ENCODE measurements around the gene GRIN2D. TPM values are rescaled to one million over a fixed set of nuclear protein-coding genes. Genes with fewer than 3 reads are reported as not detected.
A peak's percentile ranks its signal among the peaks of the same experiment; 100 is the strongest.

Gene GRIN2D
- 2.2 TPM for polyA plus RNA-seq (2013, experiment 1 of 2)
- polyA plus RNA-seq (2013, experiment 2 of 2) = 2.1 TPM

- Histone ChIP-seq H3K4ac (ENCODE audit: low read depth, low read length) (no peak within 1 kb of the TSS), H3K4me1 (ENCODE audit: control insufficient read depth, low read depth, low read length) (peaks cover 4% of the 10 kb centered on the region), H3K56ac (ENCODE audit: low read length) (peak within 1 kb of the TSS; percentile 87), H2BK120ac (ENCODE audit: low read depth, low read length) (no peak within 1 kb of the TSS), H3K36me3 (ENCODE audit: control insufficient read depth, insufficient read depth, low read length) (peaks cover 3% of the 10 kb centered on the region), H3K9ac (ENCODE audit: low read length) (peak within 1 kb of the TSS; percentile 66), H3K4me2 (ENCODE audit: low read length) (peak within 1 kb of the TSS; percentile 45), H4K5ac (ENCODE audit: low read length) (no peak within 1 kb of the TSS), H4K8ac (ENCODE audit: low read depth, low read length) (no peak within 1 kb of the TSS), H3K18ac (ENCODE audit: low read length) (no peak within 1 kb of the TSS), H3K27me3 (ENCODE audit: insufficient read depth, low read length, poor library complexity) (peaks cover 15% of the 10 kb centered on the region), H3K23ac (ENCODE audit: low read length) (peak within 1 kb of the TSS; percentile 57), H3K79me1 (ENCODE audit: low read length) (peaks cover 5% of the 10 kb centered on the region), H2BK5ac (ENCODE audit: low read length) (no peak within 1 kb of the TSS), H3K79me2 (ENCODE audit: control insufficient read depth, insufficient read depth, low read length) (peaks cover 11% of the 10 kb centered on the region), H2AK5ac (ENCODE audit: low read length) (no peak within 1 kb of the TSS), H3K4me3 (ENCODE audit: low read length) (no peak within 1 kb of the TSS), H2BK15ac (replicated peaks; ENCODE audit: low read depth) (no peak within 1 kb of the TSS), H3K27ac (ENCODE audit: low read depth, low read length) (no peak within 1 kb of the TSS)
- WGBS (ENCODE audit: extremely low coverage, insufficient coverage, low lambda C conversion rate) = no CpG with 5 or more reads among the region's 40 CpGs
- DNase-seq = peak; percentile 78
Observed at GRCh38 chr19:48393559-48394330, at the start of gene GRIN2D. Gene GRIN2D, plus strand, starts transcription at chr19:48393668. Its CDS starts 4,725 bp downstream, at chr19:48398393.

- H3K27me3 ChIP-seq (ENCODE audit: insufficient read depth, low read length, poor library complexity) = no peaks in the 10 kb centered on the region
- no peak overlapping the region for H3K18ac ChIP-seq (ENCODE audit: low read length)
- no peaks in the 10 kb centered on the region for H3K36me3 ChIP-seq (ENCODE audit: control insufficient read depth, insufficient read depth, low read length)
- no peak overlapping the region for H3K23ac ChIP-seq (ENCODE audit: low read length)
- no peak overlapping the region for H2BK15ac ChIP-seq (replicated peaks; ENCODE audit: low read depth)
- H3K79me2 ChIP-seq (ENCODE audit: control insufficient read depth, insufficient read depth, low read length) = no peaks in the 10 kb centered on the region
- H3K4me1 ChIP-seq (ENCODE audit: control insufficient read depth, low read depth, low read length) = no peaks in the 10 kb centered on the region
- no peak overlapping the region for H3K27ac ChIP-seq (ENCODE audit: low read depth, low read length)
- no peak overlapping the region for H4K8ac ChIP-seq (ENCODE audit: low read depth, low read length)
- no peak overlapping the region for H3K4ac ChIP-seq (ENCODE audit: low read depth, low read length)
- no peak overlapping the region for H4K5ac ChIP-seq (ENCODE audit: low read length)
- H2AK5ac ChIP-seq (ENCODE audit: low read length) = no peak overlapping the region
- WGBS (ENCODE audit: extremely low coverage, insufficient coverage, low lambda C conversion rate) = no CpG with 5 or more reads among the region's 6 CpGs
- H2BK5ac ChIP-seq (ENCODE audit: low read length) = no peak overlapping the region
- H2BK120ac ChIP-seq (ENCODE audit: low read depth, low read length) = no peak overlapping the region
- DNase-seq = no peak
- H3K56ac ChIP-seq (ENCODE audit: low read length) = no peak overlapping the region
- H3K79me1 ChIP-seq (ENCODE audit: low read length) = no peaks in the 10 kb centered on the region
- no peak overlapping the region for H3K9ac ChIP-seq (ENCODE audit: low read length)
- H3K4me3 ChIP-seq (ENCODE audit: low read length) = no peak overlapping the region
- H3K4me2 ChIP-seq (ENCODE audit: low read length) = no peak overlapping the region
Observed at GRCh38 chr19:48344892-48345291, 48.6 kb upstream of the GRIN2D start.

GRCh38 chr19:48346191-48346590 is 47.3 kb upstream of the GRIN2D start:
- Histone ChIP-seq H2AK5ac (ENCODE audit: low read length) (no peak overlapping the region), H3K27ac (ENCODE audit: low read depth, low read length) (no peak overlapping the region), H3K79me2 (ENCODE audit: control insufficient read depth, insufficient read depth, low read length) (no peaks in the 10 kb centered on the region), H3K4me1 (ENCODE audit: control insufficient read depth, low read depth, low read length) (no peaks in the 10 kb centered on the region), H3K4ac (ENCODE audit: low read depth, low read length) (no peak overlapping the region), H3K79me1 (ENCODE audit: low read length) (no peaks in the 10 kb centered on the region), H4K5ac (ENCODE audit: low read length) (no peak overlapping the region), H3K27me3 (ENCODE audit: insufficient read depth, low read length, poor library complexity) (no peaks in the 10 kb centered on the region), H3K4me2 (ENCODE audit: low read length) (no peak overlapping the region), H3K36me3 (ENCODE audit: control insufficient read depth, insufficient read depth, low read length) (no peaks in the 10 kb centered on the region), H2BK120ac (ENCODE audit: low read depth, low read length) (no peak overlapping the region), H3K9ac (ENCODE audit: low read length) (no peak overlapping the region), H2BK5ac (ENCODE audit: low read length) (no peak overlapping the region), H3K23ac (ENCODE audit: low read length) (no peak overlapping the region), H3K4me3 (ENCODE audit: low read length) (no peak overlapping the region), H4K8ac (ENCODE audit: low read depth, low read length) (no peak overlapping the region), H3K18ac (ENCODE audit: low read length) (no peak overlapping the region), H3K56ac (ENCODE audit: low read length) (no peak overlapping the region), H2BK15ac (replicated peaks; ENCODE audit: low read depth) (no peak overlapping the region)
- DNase-seq = no peak
- no CpG with 5 or more reads among the region's 2 CpGs for WGBS (ENCODE audit: extremely low coverage, insufficient coverage, low lambda C conversion rate)

GRCh38 chr19:48348045-48348444 is 45.4 kb upstream of the GRIN2D start:
- no peak overlapping the region for H3K4ac ChIP-seq (ENCODE audit: low read depth, low read length)
- H2BK15ac ChIP-seq (replicated peaks; ENCODE audit: low read depth) = no peak overlapping the region
- H3K4me2 ChIP-seq (ENCODE audit: low read length) = no peak overlapping the region
- H3K18ac ChIP-seq (ENCODE audit: low read length) = no peak overlapping the region
- H3K9ac ChIP-seq (ENCODE audit: low read length) = no peak overlapping the region
- H3K23ac ChIP-seq (ENCODE audit: low read length) = no peak overlapping the region
- no peaks in the 10 kb centered on the region for H3K79me2 ChIP-seq (ENCODE audit: control insufficient read depth, insufficient read depth, low read length)
- H3K36me3 ChIP-seq (ENCODE audit: control insufficient read depth, insufficient read depth, low read length) = no peaks in the 10 kb centered on the region
- no peak overlapping the region for H3K27ac ChIP-seq (ENCODE audit: low read depth, low read length)
- no peak overlapping the region for H3K4me3 ChIP-seq (ENCODE audit: low read length)
- H2BK120ac ChIP-seq (ENCODE audit: low read depth, low read length) = no peak overlapping the region
- no peaks in the 10 kb centered on the region for H3K4me1 ChIP-seq (ENCODE audit: control insufficient read depth, low read depth, low read length)
- H2AK5ac ChIP-seq (ENCODE audit: low read length) = no peak overlapping the region
- H4K5ac ChIP-seq (ENCODE audit: low read length) = no peak overlapping the region
- H2BK5ac ChIP-seq (ENCODE audit: low read length) = no peak overlapping the region
- H3K79me1 ChIP-seq (ENCODE audit: low read length) = no peaks in the 10 kb centered on the region
- WGBS (ENCODE audit: extremely low coverage, insufficient coverage, low lambda C conversion rate) = no CpG with 5 or more reads among the region's 5 CpGs
- no peak overlapping the region for H4K8ac ChIP-seq (ENCODE audit: low read depth, low read length)
- no peaks in the 10 kb centered on the region for H3K27me3 ChIP-seq (ENCODE audit: insufficient read depth, low read length, poor library complexity)
- H3K56ac ChIP-seq (ENCODE audit: low read length) = no peak overlapping the region
- DNase-seq = no peak

DNA sequence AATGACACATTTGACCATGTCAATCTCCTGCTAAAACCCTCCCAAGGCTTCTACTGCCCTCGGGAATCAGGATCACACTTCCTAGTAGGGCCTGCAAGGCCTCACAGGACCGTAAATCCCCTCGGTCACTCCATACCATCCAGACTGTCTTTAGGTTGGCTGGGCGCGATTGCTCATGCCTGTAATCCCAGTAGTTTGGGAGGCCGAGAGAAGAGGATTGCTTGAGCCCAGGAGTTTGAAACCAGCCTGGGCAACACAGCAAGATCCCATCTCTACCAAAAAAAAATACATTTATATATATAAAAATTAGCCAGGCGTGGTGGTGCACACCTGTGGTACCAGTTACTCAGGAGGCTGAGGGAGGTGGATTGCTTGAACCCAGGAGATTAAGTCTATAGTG is 44.7 kb upstream of the GRIN2D start:
- Histone ChIP-seq H4K8ac (ENCODE audit: low read depth, low read length) (no peak overlapping the region), H2BK120ac (ENCODE audit: low read depth, low read length) (no peak overlapping the region), H2BK5ac (ENCODE audit: low read length) (no peak overlapping the region), H3K79me1 (ENCODE audit: low read length) (no peaks in the 10 kb centered on the region), H3K79me2 (ENCODE audit: control insufficient read depth, insufficient read depth, low read length) (no peaks in the 10 kb centered on the region), H3K27ac (ENCODE audit: low read depth, low read length) (no peak overlapping the region), H3K18ac (ENCODE audit: low read length) (no peak overlapping the region), H3K4me1 (ENCODE audit: control insufficient read depth, low read depth, low read length) (no peaks in the 10 kb centered on the region), H3K36me3 (ENCODE audit: control insufficient read depth, insufficient read depth, low read length) (no peaks in the 10 kb centered on the region), H4K5ac (ENCODE audit: low read length) (no peak overlapping the region), H3K9ac (ENCODE audit: low read length) (no peak overlapping the region), H3K4me3 (ENCODE audit: low read length) (no peak overlapping the region), H3K4ac (ENCODE audit: low read depth, low read length) (no peak overlapping the region), H3K56ac (ENCODE audit: low read length) (no peak overlapping the region), H3K4me2 (ENCODE audit: low read length) (no peak overlapping the region), H3K23ac (ENCODE audit: low read length) (no peak overlapping the region), H2BK15ac (replicated peaks; ENCODE audit: low read depth) (no peak overlapping the region), H2AK5ac (ENCODE audit: low read length) (no peak overlapping the region), H3K27me3 (ENCODE audit: insufficient read depth, low read length, poor library complexity) (no peaks in the 10 kb centered on the region)
- DNase-seq = no peak
- WGBS (ENCODE audit: extremely low coverage, insufficient coverage, low lambda C conversion rate) = no CpG with 5 or more reads among the region's 7 CpGs

DNA sequence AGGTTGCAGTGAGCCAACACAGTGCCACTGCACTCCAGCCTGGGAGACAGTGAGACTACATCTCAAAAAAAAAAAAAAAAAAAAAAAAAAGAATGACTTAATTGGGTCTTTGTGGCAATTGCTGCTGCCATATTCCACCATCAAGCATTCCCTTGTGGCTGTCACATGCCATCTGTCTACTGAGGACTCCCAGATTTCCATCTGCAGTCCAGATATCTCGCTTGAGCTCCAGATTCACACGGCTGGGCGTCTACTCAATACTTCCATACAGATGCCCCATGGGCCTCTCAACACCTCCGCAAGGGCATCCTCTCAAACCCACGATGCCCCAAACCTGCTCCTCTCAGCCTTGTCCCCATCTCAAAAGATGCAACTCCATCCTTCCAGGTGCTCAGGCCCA is 42.6 kb upstream of the GRIN2D start:
- H3K9ac ChIP-seq (ENCODE audit: low read length) = no peak overlapping the region
- no peak overlapping the region for H3K4me3 ChIP-seq (ENCODE audit: low read length)
- no peak overlapping the region for H2BK5ac ChIP-seq (ENCODE audit: low read length)
- no peak overlapping the region for H3K4me2 ChIP-seq (ENCODE audit: low read length)
- H3K18ac ChIP-seq (ENCODE audit: low read length) = no peak overlapping the region
- H2BK120ac ChIP-seq (ENCODE audit: low read depth, low read length) = no peak overlapping the region
- no peak overlapping the region for H4K8ac ChIP-seq (ENCODE audit: low read depth, low read length)
- H3K79me2 ChIP-seq (ENCODE audit: control insufficient read depth, insufficient read depth, low read length) = no peaks in the 10 kb centered on the region
- no peak overlapping the region for H3K23ac ChIP-seq (ENCODE audit: low read length)
- no peak overlapping the region for H3K27ac ChIP-seq (ENCODE audit: low read depth, low read length)
- no peak overlapping the region for H2AK5ac ChIP-seq (ENCODE audit: low read length)
- no peak overlapping the region for H3K56ac ChIP-seq (ENCODE audit: low read length)
- no peak for DNase-seq
- no peak overlapping the region for H4K5ac ChIP-seq (ENCODE audit: low read length)
- no peaks in the 10 kb centered on the region for H3K4me1 ChIP-seq (ENCODE audit: control insufficient read depth, low read depth, low read length)
- WGBS (ENCODE audit: extremely low coverage, insufficient coverage, low lambda C conversion rate) = no CpG with 5 or more reads among the region's 5 CpGs
- no peaks in the 10 kb centered on the region for H3K79me1 ChIP-seq (ENCODE audit: low read length)
- H2BK15ac ChIP-seq (replicated peaks; ENCODE audit: low read depth) = no peak overlapping the region
- H3K27me3 ChIP-seq (ENCODE audit: insufficient read depth, low read length, poor library complexity) = no peaks in the 10 kb centered on the region
- no peak overlapping the region for H3K4ac ChIP-seq (ENCODE audit: low read depth, low read length)
- no peaks in the 10 kb centered on the region for H3K36me3 ChIP-seq (ENCODE audit: control insufficient read depth, insufficient read depth, low read length)
